HL-60 (cell line): ENCODE results near the gene FHIT.

ENCODE experiments used
- CTCF ChIP-seq: IDR thresholded peaks from one replicate; pipeline ENCODE4 v1.5.1; 2011; ENCODE audit warnings: low read length, control low read depth, inconsistent platforms; ENCODE audit not compliant: insufficient read depth
- GABPA ChIP-seq: IDR thresholded peaks from 2 replicates; pipeline ENCODE4 v1.6.1; 2012; ENCODE audit warnings: low read depth
- POLR2AphosphoS5 ChIP-seq: IDR thresholded peaks from 2 replicates; pipeline ENCODE4 v1.6.1; 2012; ENCODE audit warnings: low read depth
- REST ChIP-seq: IDR thresholded peaks from 2 replicates; pipeline ENCODE4 v1.6.1; 2012; ENCODE audit warnings: low read depth; ENCODE audit not compliant: insufficient replicate concordance

- TF ChIP-seq CTCF (no peak), POLR2AphosphoS5 (no peak), REST (no peak), GABPA (no peak)
These were observed 1114.7 kb downstream of the FHIT start for GRCh38 chr3:60136601-60137000.
